Aorta (tissue), 5 donors: ENCODE measurements around the gene ARL15. TPM values are rescaled to one million over a fixed set of nuclear protein-coding genes. Genes with fewer than 3 reads are reported as not detected.

Source experiments
- ATAC-seq: fragments of 200-7000 bp; cut with Tn5 transposase; one replicate; pipeline ENCODE4 v1.9.1; 2022; ENCODE audit warnings: moderate library complexity; ENCODE audit not compliant: low FRiP score
- DNase-seq, 2 donors: peaks; one replicate each; pipeline ENCODE4 v3.0.0-alpha.2; 2020
- H3K27ac ChIP-seq, 2 donors: one replicate each; pipeline ENCODE4 v1.5.1; 2013; ENCODE audit warnings: low read length in 2 of 2, mild to moderate bottlenecking in 2 of 2, moderate library complexity in 2 of 2, control low read depth in 1 of 2, inconsistent platforms in 1 of 2, low read depth in 1 of 2
- H3K27me3 ChIP-seq, 2 donors: one replicate each; pipeline ENCODE4 v1.6.1; 2013; ENCODE audit warnings: control low read depth in 1 of 2, low read length in 1 of 2, mild to moderate bottlenecking in 1 of 2, moderate library complexity in 1 of 2; ENCODE audit not compliant: insufficient read depth in 2 of 2, control insufficient read depth in 1 of 2
- H3K36me3 ChIP-seq, 2 donors: one replicate each; pipeline ENCODE4 v1.6.1; 2013; ENCODE audit warnings: control low read depth in 1 of 2, low read length in 1 of 2, mild to moderate bottlenecking in 1 of 2; ENCODE audit not compliant: insufficient read depth in 2 of 2, control insufficient read depth in 1 of 2
- H3K4me1 ChIP-seq, 2 donors: one replicate each; pipeline ENCODE4 v1.6.1; 2013; ENCODE audit warnings: low read length in 2 of 2, control low read depth in 1 of 2, mild to moderate bottlenecking in 1 of 2, moderate library complexity in 1 of 2; ENCODE audit not compliant: insufficient read depth in 2 of 2, control insufficient read depth in 1 of 2
- H3K4me3 ChIP-seq, 2 donors: one replicate each; pipeline ENCODE4 v1.5.1; 2013; ENCODE audit warnings: low read length in 2 of 2, control low read depth in 1 of 2, mild to moderate bottlenecking in 1 of 2
- H3K9me3 ChIP-seq: one replicate; pipeline ENCODE4 v1.6.1; 2013; ENCODE audit warnings: mild to moderate bottlenecking, low read length; ENCODE audit not compliant: control insufficient read depth
- WGBS, 2 donors: extraction: QIAGEN DNeasy Blood & Tissue Kit; methylation state at CpG; one replicate each; pipeline ENCODE4 v1.1.7; 2013; 5-methylcytosine and 5-hydroxymethylcytosine counted together
- intact Hi-C, 2 donors: fragments of 100-400 bp; cut with DNase I; formaldehyde crosslinking; loops; one replicate each; pipeline versions ENCODE4 v1.14.2 to v1.15.0; 2022
- polyA plus RNA-seq, 2 donors: library from polyadenylated mRNA; stranded (reverse); fragments of 200-250 nt; gene quantifications; one replicate each; pipeline ENCODE4 v1.2.3, GENCODE V29; 2013
- total RNA-seq, 2 donors: library from RNA; stranded (reverse); fragmentation: NEBNext Ultra II Directional; extraction: Animal tissue kit (Norgen Biotek cat#: 25700); gene quantifications; one replicate each; pipeline ENCODE4 v1.2.1, GENCODE V29; 2021
- donor health status: healthy with polysubstance abuse.
- donor health status: Bipolar disorder and iron deficiency.
- donor health status: DM: no; HTN: no; CAD: no.
- donor health status: DM: no; HTN: no; CAD: no.
- donor health status: DM: yes; HTN: yes; CAD: no.

Gene ARL15
- total and polyA plus RNA-seq, 4 donors: 7.4 to 44.7 (median 19.8) TPM

- intact Hi-C loops: no loop called here
- Histone ChIP-seq H3K27me3 (no peaks in the 10 kb centered on the region), H3K27ac (no peak overlapping the region), H3K36me3 (no peaks in the 10 kb centered on the region), H3K4me1 (no peaks in the 10 kb centered on the region), H3K9me3 (no peaks in the 10 kb centered on the region), H3K4me3 (no peak overlapping the region)
- DNase-seq (no peak), ATAC-seq (no peak)
- WGBS, 2 donors: 90 to 94% methylated on average over 2 of the region's 2 CpGs
These were observed 292.8 kb downstream of the ARL15 start for GRCh38 chr5:54017580-54017979.

GRCh38 chr5:54013556-54014194 lies 296.7 kb downstream of the ARL15 start:
- intact Hi-C loops: no loop called here
- peak in 1 of 2 donors; percentile 67 for DNase-seq

DNA sequence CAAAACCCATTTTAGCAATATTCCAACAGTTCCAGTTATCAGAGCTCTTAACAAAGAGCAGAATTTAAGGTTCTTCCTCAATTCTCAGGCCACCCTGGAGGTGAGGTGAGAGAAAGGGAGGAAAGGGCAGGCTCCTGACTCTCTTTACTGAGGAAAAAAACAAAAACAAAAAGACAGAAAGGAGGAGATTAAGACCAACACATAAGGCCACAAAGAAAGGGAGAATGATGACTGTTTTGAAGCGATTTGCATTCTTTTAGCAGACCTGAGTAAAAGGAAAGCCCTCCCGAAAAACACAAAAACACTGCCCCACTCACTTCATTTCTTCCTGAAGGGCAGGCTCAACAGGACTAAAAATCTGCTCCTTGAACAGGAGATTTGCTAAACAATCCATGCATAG lies 300.5 kb downstream of the ARL15 start:
- ATAC-seq: no peak
- H3K9me3 ChIP-seq: no peaks in the 10 kb centered on the region
- 69 to 70% methylated on average over 2 of the region's 2 CpGs for WGBS, 2 donors
- H3K4me3 ChIP-seq: no peak overlapping the region
- no peaks in the 10 kb centered on the region for H3K36me3 ChIP-seq
- no peaks in the 10 kb centered on the region for H3K4me1 ChIP-seq
- H3K27ac ChIP-seq: no peak overlapping the region
- no peak for DNase-seq
- intact Hi-C loops: no loop called here
- no peaks in the 10 kb centered on the region for H3K27me3 ChIP-seq

More at GRCh38 chr5:54013556-54014194, 296.7 kb downstream of the ARL15 start:
- Histone ChIP-seq H3K4me3 (no peak overlapping the region), H3K9me3 (no peaks in the 10 kb centered on the region), H3K27me3 (no peaks in the 10 kb centered on the region), H3K27ac (no peak overlapping the region), H3K36me3 (no peaks in the 10 kb centered on the region), H3K4me1 (no peaks in the 10 kb centered on the region)
- no peak for ATAC-seq

- ATAC-seq (no peak), DNase-seq (no peak)
- H3K4me1 ChIP-seq: no peaks in the 10 kb centered on the region
- H3K36me3 ChIP-seq: no peaks in the 10 kb centered on the region
- WGBS, 2 donors: 40 to 55% methylated on average over 1 of the region's 1 CpG
- H3K27me3 ChIP-seq: no peaks in the 10 kb centered on the region
- H3K27ac ChIP-seq: no peak overlapping the region
- no peak overlapping the region for H3K4me3 ChIP-seq
- H3K9me3 ChIP-seq: no peaks in the 10 kb centered on the region
- intact Hi-C loops: no loop called here
These were observed 301.0 kb downstream of the ARL15 start for GRCh38 chr5:54009357-54009756.

DNA sequence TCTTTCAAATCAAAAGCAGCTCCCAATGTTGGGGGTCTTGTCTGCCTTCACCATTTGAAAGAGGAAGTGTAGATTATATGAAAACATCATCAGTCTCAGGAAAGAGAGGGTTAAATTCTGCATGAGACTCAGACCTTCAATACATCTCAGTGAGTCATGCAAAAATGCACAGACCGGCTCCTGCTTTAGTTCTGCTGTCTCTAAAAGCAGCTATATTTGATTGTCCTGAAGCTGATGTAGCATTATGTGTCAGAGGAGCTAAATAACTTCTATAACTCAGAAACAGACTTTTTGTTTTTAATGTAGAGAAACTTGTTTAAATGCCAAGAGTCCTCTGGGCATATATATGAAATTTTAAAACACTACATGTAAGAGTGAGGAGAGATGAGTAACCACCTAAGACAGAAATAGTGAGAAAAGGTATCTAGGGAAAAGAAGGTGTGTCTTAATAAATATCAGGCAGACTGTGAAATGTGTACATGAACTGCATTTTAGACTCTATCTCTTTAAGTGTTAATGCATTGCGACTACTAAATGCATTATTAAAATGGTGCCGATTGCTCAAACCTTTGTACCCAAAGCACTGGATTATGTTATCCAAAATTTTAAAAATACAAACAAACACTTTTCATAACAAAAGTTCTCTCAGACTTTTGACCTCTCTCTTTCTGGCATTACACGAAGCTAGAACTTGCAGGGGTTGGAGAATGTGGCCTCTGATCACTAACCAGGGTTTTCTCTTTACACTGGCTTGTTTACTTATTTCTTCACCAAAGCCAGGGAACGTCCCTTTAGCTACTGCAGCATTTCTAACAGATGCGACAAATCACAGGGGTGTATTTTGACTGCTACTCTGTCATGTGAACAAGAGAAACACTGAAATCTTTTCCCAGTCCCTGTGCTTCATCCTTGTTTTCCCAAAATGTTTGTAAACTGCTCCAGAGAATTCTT lies 302.3 kb downstream of the ARL15 start:
- intact Hi-C loops: no loop called here
- ATAC-seq: no peak
- Histone ChIP-seq H3K4me1 (no peaks in the 10 kb centered on the region), H3K36me3 (no peaks in the 10 kb centered on the region), H3K4me3 (no peak overlapping the region), H3K9me3 (no peaks in the 10 kb centered on the region), H3K27me3 (no peaks in the 10 kb centered on the region), H3K27ac (no peak overlapping the region)
- 53 to 60% methylated on average over 6 of the region's 6 CpGs for WGBS, 2 donors
- no peak for DNase-seq

GRCh38 chr5:54004697-54005096 lies 305.7 kb downstream of the ARL15 start:
- H3K4me3 ChIP-seq: no peak overlapping the region
- H3K27me3 ChIP-seq: no peaks in the 10 kb centered on the region
- H3K9me3 ChIP-seq: no peaks in the 10 kb centered on the region
- intact Hi-C loops: no loop called here
- ATAC-seq (no peak), DNase-seq (no peak)
- H3K36me3 ChIP-seq: no peaks in the 10 kb centered on the region
- H3K4me1 ChIP-seq: no peaks in the 10 kb centered on the region
- no peak overlapping the region for H3K27ac ChIP-seq
- WGBS, 2 donors: 83 to 97% methylated on average over 3 of the region's 3 CpGs

GRCh38 chr5:54002779-54003178 lies 307.6 kb downstream of the ARL15 start:
- DNase-seq (no peak), ATAC-seq (no peak)
- no peaks in the 10 kb centered on the region for H3K36me3 ChIP-seq
- WGBS, 2 donors: 82 to 89% methylated on average over 1 of the region's 1 CpG
- no peaks in the 10 kb centered on the region for H3K4me1 ChIP-seq
- intact Hi-C loops: no loop called here
- no peaks in the 10 kb centered on the region for H3K9me3 ChIP-seq
- H3K27ac ChIP-seq: no peak overlapping the region
- no peak overlapping the region for H3K4me3 ChIP-seq
- H3K27me3 ChIP-seq: no peaks in the 10 kb centered on the region

DNA sequence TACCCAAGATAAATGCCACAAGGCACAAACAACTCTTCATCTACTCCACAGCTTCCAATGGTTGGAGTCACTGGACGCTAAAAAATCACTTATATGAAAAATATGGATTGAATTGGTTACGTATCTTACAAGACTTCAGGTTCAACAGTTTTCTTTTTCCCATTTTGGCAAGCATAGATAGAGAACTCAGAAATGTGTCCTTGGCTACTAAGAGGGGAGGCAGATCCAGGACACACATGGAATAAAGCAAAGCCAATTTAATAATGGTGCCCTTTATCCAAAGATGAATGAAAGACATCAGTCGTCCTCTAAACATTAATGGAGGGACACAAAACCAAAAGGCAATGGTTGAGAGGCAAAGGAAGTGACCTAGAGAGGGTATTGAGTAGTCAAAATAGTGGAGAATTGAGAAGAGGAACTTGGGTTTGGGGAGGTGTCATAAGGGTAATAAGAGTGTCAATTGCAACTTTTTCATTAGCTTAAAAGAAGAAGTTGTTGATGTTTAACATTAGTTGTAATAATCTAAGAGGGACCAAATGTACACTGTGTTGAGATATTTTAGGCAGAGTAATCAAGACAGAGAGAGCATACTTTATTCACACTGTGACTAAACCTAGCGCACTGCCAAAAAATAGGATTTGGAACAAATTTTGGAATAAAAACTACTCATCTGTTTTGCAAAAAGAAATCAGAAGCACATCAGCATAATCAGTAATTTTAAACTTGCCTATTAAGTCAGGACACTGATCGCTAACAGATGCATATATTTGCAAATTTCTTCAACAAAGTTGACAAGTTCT lies 308.2 kb downstream of the ARL15 start:
- DNase-seq: no peak
- WGBS, 2 donors: 85 to 91% methylated on average over 5 of the region's 5 CpGs
- Histone ChIP-seq H3K27me3 (no peaks in the 10 kb centered on the region), H3K4me3 (no peak overlapping the region), H3K27ac (no peak overlapping the region), H3K9me3 (no peaks in the 10 kb centered on the region), H3K4me1 (no peaks in the 10 kb centered on the region), H3K36me3 (no peaks in the 10 kb centered on the region)
- intact Hi-C loops: no loop called here
- no peak for ATAC-seq
